GM19193 (cell line): ENCODE results near the gene VRK1.

Source experiments
- POLR2A ChIP-seq: IDR thresholded peaks from 4 replicates; pipeline ENCODE4 v1.6.1; 2011; ENCODE audit not compliant: insufficient read depth, insufficient read length; ENCODE audit errors: extremely low read depth

The VRK1 gene

DNA sequence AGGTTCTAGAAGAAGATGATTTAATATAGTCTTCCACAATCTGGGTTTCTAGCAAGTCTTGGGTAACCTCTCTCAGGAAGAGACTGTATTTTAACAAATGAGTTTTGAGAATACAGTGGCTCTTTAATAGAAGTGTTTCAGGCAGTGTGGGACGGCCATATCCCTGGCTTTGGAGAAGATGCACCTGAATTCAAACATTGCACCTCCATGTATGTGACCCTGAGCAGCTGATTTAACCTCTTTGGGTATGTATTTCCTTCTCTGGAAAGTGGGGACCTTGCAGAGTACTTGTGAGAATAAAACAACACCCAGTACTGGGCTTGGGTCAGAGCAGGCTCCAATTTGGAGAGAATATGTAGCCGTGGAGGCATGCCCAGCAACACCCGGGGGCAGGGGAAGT, 15.8 kb upstream of the VRK1 start:
- no peak for TF ChIP-seq POLR2A

DNA sequence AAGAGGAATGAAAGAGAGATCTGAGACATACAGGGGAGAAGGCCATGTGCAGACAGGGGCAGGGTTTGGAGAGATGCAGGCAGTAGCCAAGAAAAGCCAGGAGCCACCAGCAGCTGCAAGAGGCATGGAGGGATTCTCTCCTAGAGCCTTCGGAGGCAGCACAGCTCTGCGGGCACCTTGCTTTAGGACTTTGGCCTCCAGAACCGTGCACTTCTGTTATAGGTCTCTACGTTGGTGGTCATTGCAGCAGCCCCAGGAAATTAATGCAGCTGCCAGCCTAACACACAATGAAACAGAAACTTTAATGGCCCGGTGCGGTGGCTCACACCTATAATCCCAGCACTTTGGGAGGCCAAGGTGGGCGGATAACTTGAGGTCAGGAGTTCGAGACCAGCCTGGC, 14.7 kb upstream of the VRK1 start:
- no peak for TF ChIP-seq POLR2A

DNA sequence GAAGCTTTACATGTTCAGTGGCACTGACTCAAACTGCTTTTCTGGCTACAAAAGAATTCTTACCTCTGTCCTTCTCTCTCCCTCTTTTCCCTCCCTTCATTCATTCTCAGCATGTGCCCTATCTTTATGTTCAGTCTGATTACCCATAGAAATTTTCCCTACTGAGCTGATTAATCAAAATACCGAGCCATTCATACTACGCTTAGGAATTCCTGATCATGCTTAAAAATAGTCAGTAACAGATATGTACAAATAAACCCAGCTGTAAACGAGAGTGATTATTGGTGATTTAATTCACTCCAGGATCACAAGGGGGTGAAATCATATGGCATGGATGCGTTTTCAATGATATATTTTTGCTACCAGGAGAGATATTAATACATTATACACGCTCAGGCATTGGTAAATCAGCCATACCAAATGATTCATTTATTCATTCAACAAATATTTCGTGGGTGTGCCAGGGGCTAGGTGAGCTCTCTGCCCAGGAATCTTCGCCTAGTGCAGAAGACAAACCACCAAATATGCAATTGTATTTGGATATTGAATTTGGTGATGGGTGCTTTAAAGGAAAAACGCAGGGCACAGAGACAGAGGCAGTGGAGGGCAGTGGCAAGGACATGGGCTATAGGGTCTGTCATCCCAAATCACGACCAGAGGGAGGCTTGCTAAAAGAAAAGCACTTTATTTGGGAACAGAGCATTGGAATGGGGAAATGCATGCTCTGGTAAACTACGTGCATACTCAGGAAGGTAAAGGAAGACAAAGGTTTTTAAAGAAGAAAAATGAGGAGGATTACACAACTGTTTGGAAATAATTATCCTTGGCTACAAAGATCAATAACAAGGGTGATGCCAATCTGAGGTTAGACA, 13.9 kb upstream of the VRK1 start:
- no peak for TF ChIP-seq POLR2A

- TF ChIP-seq POLR2A: no peak
These were observed 13.3 kb upstream of the VRK1 start for GRCh38 chr14:96783915-96784224.

DNA sequence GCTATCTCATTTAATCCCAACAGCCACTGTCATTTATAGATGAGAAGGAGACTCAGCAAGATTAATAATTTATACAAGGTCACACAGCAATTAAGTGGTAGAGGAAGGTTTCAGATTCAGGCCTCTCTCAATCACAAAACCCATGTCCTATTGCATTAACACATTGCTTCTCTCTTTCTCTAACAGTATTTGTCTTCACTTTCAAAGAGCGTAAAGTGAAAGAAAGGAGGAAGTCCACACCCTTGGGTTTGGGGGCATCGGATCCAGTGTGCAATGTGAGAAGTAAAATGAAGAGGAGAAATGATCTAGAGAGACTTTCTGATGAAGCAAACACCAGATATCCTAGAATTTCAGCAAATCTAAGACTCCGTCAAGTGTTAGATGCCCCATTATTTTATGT, 7.0 kb upstream of the VRK1 start:
- no peak for TF ChIP-seq POLR2A

DNA sequence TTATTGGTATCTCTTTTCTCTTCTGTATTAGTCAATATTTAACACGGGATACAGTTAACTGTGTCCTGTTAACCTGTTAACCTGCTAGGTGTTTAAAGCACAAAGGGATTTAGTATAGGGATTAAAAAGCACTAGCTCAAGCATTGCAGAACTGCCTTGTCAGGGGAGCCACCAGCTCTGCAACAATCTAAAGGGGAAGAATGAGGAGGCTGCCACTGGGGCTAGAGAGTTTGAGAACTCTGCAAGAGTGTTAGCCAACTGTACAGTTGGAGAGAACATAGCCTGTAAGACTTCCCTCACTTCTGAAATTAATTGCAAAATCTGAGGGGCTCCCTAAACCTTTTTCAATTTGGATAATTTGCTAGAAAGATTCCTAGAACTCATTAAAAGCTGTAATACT, 6.5 kb upstream of the VRK1 start:
- no peak for TF ChIP-seq POLR2A

GRCh38 chr14:96792003-96792402, 5.2 kb upstream of the VRK1 start:
- TF ChIP-seq POLR2A: no peak

- TF ChIP-seq POLR2A: no peak
These were observed 4.6 kb upstream of the VRK1 start for GRCh38 chr14:96792591-96792990.

- no peak for TF ChIP-seq POLR2A
These were observed 3.6 kb upstream of the VRK1 start for GRCh38 chr14:96793547-96793946.

- TF ChIP-seq POLR2A: no peak
These were observed 1.9 kb upstream of the VRK1 start for GRCh38 chr14:96795109-96795828.

- no peak for TF ChIP-seq POLR2A
These were observed 584 bp downstream of the VRK1 start for GRCh38 chr14:96797582-96798349.

GRCh38 chr14:96798956-96799355, 1.8 kb downstream of the VRK1 start:
- no peak for TF ChIP-seq POLR2A

- TF ChIP-seq POLR2A: no peak
These were observed 2.4 kb downstream of the VRK1 start for GRCh38 chr14:96799489-96800054.

DNA sequence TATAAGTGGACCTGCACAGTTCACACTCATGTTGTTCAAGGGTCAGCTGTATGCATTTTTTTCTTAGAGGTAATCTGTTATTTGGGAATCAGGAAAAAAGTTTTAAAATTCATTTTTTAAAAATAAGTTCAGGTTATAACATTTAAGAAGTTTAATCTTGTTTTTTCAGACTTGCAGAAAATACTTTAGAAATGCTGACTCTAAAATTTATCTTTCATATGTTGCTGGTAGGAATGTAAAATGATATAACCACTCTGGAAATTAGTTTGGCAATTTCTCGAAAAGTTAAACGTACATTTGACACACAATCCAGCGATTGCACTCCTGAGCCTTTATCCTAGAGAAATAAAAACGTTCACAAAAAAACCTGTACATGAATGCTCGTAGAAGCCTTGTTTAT, 4.7 kb downstream of the VRK1 start:
- TF ChIP-seq POLR2A: no peak

DNA sequence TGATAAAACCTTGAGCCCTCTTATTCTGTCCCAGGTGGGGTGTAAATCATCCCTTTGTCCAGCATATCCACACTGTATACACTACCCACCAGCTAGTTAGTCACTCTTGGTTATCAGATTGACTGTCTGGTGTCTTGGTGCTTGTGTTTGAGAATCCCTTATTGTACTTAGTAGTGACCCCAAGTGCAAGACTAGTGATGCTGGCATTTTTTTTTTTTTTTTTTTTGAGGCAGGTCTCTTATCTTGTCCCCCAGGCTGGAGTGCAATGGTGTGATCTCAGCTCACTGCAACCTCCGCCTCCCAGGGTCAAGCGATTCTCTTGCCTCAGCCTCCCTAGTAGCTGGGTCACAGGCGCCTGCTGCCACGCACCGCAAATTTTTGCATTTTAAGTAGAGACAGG, 5.8 kb downstream of the VRK1 start:
- no peak for TF ChIP-seq POLR2A

- no peak for TF ChIP-seq POLR2A
These were observed 6.8 kb downstream of the VRK1 start for GRCh38 chr14:96803958-96804357.

- TF ChIP-seq POLR2A: no peak
These were observed 7.7 kb downstream of the VRK1 start for GRCh38 chr14:96804895-96805294.
